H7 (cell line): ENCODE measurements around the gene CHMP5. TPM values are rescaled to one million over a fixed set of nuclear protein-coding genes. Genes with fewer than 3 reads are reported as not detected.

Experiments used
- DNase-seq: peaks from one replicate; pipeline ENCODE4 v3.0.0; 2012
- H3K27me3 ChIP-seq: 2 replicates; pipeline ENCODE4 v1.6.0; 2011; ENCODE audit warnings: mild to moderate bottlenecking, low read length; ENCODE audit not compliant: control insufficient read depth, insufficient read depth
- H3K36me3 ChIP-seq: replicated peaks from 2 replicates; pipeline ENCODE4 v1.5.1; 2011; ENCODE audit warnings: low read length; ENCODE audit not compliant: control insufficient read depth, insufficient read depth
- H3K4me3 ChIP-seq: 2 replicates; pipeline ENCODE4 v1.5.1; 2011; ENCODE audit warnings: low read depth, mild to moderate bottlenecking, control low read depth, low read length, moderate library complexity; ENCODE audit not compliant: insufficient read depth
- total RNA-seq: library from RNA; depleted of rRNA; stranded (reverse); fragments of >200 nt; shearing (Covaris generic); gene quantifications from 2 replicates; pipeline ENCODE4 v1.2.3, GENCODE V29; 2014

The CHMP5 gene
- total RNA-seq, 1 experiment from 2014 or later: 44.6 TPM

GRCh38 chr9:33254211-33254610 lies 10.6 kb upstream of the CHMP5 start:
- peaks cover 37% of the 10 kb centered on the region for H3K36me3 ChIP-seq
- no peaks in the 10 kb centered on the region for H3K27me3 ChIP-seq
- no peak for DNase-seq
- no peak overlapping the region for H3K4me3 ChIP-seq

GRCh38 chr9:33255014-33255413 lies 9.8 kb upstream of the CHMP5 start:
- H3K36me3 ChIP-seq: peaks cover 44% of the 10 kb centered on the region
- no peak for DNase-seq
- H3K4me3 ChIP-seq: no peak overlapping the region
- H3K27me3 ChIP-seq: no peaks in the 10 kb centered on the region

GRCh38 chr9:33255471-33255870 lies 9.4 kb upstream of the CHMP5 start:
- DNase-seq: no peak
- Histone ChIP-seq H3K36me3 (peaks cover 48% of the 10 kb centered on the region), H3K4me3 (no peak overlapping the region), H3K27me3 (no peaks in the 10 kb centered on the region)

- no peak overlapping the region for H3K4me3 ChIP-seq
- no peak for DNase-seq
- H3K36me3 ChIP-seq: peaks cover 51% of the 10 kb centered on the region
- H3K27me3 ChIP-seq: no peaks in the 10 kb centered on the region
These were observed 8.6 kb upstream of the CHMP5 start for GRCh38 chr9:33256236-33256635.

- no peaks in the 10 kb centered on the region for H3K27me3 ChIP-seq
- no peak overlapping the region for H3K4me3 ChIP-seq
- peaks cover 53% of the 10 kb centered on the region for H3K36me3 ChIP-seq
- DNase-seq: no peak
These were observed 7.6 kb upstream of the CHMP5 start for GRCh38 chr9:33257276-33257675.

GRCh38 chr9:33260372-33260771 lies 4.5 kb upstream of the CHMP5 start:
- Histone ChIP-seq H3K36me3 (peaks cover 38% of the 10 kb centered on the region), H3K27me3 (no peaks in the 10 kb centered on the region), H3K4me3 (no peak overlapping the region)
- no peak for DNase-seq

- Histone ChIP-seq H3K27me3 (no peaks in the 10 kb centered on the region), H3K4me3 (peak overlapping the region; percentile 98), H3K36me3 (peaks cover 28% of the 10 kb centered on the region)
- peak; percentile 31 for DNase-seq
These were observed 1.5 kb upstream of the CHMP5 start for GRCh38 chr9:33263131-33264002.

GRCh38 chr9:33264003-33264472 lies 811 bp upstream of the CHMP5 start:
- Histone ChIP-seq H3K27me3 (no peaks in the 10 kb centered on the region), H3K4me3 (peak overlapping the region; percentile 98), H3K36me3 (peaks cover 24% of the 10 kb centered on the region)
- no peak for DNase-seq

- Histone ChIP-seq H3K4me3 (peak overlapping the region; percentile 70), H3K27me3 (no peaks in the 10 kb centered on the region), H3K36me3 (peaks cover 15% of the 10 kb centered on the region)
- peak; percentile 28 for DNase-seq
These were observed 489 bp downstream of the CHMP5 start for GRCh38 chr9:33265211-33265865.

- Histone ChIP-seq H3K4me3 (no peak overlapping the region), H3K36me3 (peaks cover 15% of the 10 kb centered on the region), H3K27me3 (no peaks in the 10 kb centered on the region)
- no peak for DNase-seq
These were observed 2.4 kb downstream of the CHMP5 start for GRCh38 chr9:33267151-33267767.

GRCh38 chr9:33270146-33270545 lies 5.3 kb downstream of the CHMP5 start:
- Histone ChIP-seq H3K36me3 (peaks cover 19% of the 10 kb centered on the region), H3K27me3 (no peaks in the 10 kb centered on the region), H3K4me3 (no peak overlapping the region)
- no peak for DNase-seq

GRCh38 chr9:33272061-33272460 lies 7.2 kb downstream of the CHMP5 start:
- H3K36me3 ChIP-seq: peaks cover 17% of the 10 kb centered on the region
- H3K27me3 ChIP-seq: no peaks in the 10 kb centered on the region
- H3K4me3 ChIP-seq: no peak overlapping the region
- DNase-seq: no peak

GRCh38 chr9:33273266-33273971 lies 8.6 kb downstream of the CHMP5 start:
- Histone ChIP-seq H3K4me3 (no peak overlapping the region), H3K36me3 (peaks cover 19% of the 10 kb centered on the region), H3K27me3 (no peaks in the 10 kb centered on the region)
- no peak for DNase-seq

GRCh38 chr9:33273972-33274328 lies 9.1 kb downstream of the CHMP5 start:
- no peak for DNase-seq
- Histone ChIP-seq H3K4me3 (no peak overlapping the region), H3K36me3 (peaks cover 19% of the 10 kb centered on the region)

More at GRCh38 chr9:33273972-33274328, 9.1 kb downstream of the CHMP5 start:
- H3K27me3 ChIP-seq: no peaks in the 10 kb centered on the region
